ENCODE measurements around the gene TBC1D22A. TPM values are rescaled to one million over a fixed set of nuclear protein-coding genes. Genes with fewer than 3 reads are reported as not detected.

TBC1D22A gene
- total RNA-seq, 4 donors from 2014 or later = 9.2 to 45.3 (median 22.8) TPM

DNA sequence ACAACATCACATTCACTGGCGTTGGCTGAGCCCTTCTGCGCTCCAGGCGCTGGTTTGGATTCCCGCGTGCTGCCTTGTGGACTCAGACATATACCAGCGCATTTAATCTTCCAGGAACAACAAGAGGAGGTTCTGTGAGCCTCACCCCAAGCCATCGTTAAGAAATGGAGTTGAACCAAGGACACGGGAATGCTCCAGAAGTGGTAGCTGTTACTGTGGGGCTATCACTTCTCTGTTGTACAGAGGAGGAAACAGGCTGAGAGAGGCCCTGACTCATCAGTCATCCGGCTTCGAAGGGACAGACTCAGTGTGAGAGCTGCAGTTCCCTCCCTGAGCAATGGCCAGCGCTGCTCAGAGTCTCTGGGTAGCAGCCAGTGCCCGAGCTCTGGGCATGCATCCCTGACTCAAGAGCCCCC is 291.3 kb downstream of the TBC1D22A start:
- intact Hi-C loops (cut with DNase I; ENCODE audit: low total_unique reads) = no loop called here
- DNase-seq = no peak
- Histone ChIP-seq H3K9me3 (no peaks in the 10 kb centered on the region), H3K27ac (no peak overlapping the region), H3K4me3 (no peak overlapping the region), H3K36me3 (no peaks in the 10 kb centered on the region), H3K4me1 (no peaks in the 10 kb centered on the region), H3K27me3 (no peaks in the 10 kb centered on the region)
- TF ChIP-seq, protein P1, sequence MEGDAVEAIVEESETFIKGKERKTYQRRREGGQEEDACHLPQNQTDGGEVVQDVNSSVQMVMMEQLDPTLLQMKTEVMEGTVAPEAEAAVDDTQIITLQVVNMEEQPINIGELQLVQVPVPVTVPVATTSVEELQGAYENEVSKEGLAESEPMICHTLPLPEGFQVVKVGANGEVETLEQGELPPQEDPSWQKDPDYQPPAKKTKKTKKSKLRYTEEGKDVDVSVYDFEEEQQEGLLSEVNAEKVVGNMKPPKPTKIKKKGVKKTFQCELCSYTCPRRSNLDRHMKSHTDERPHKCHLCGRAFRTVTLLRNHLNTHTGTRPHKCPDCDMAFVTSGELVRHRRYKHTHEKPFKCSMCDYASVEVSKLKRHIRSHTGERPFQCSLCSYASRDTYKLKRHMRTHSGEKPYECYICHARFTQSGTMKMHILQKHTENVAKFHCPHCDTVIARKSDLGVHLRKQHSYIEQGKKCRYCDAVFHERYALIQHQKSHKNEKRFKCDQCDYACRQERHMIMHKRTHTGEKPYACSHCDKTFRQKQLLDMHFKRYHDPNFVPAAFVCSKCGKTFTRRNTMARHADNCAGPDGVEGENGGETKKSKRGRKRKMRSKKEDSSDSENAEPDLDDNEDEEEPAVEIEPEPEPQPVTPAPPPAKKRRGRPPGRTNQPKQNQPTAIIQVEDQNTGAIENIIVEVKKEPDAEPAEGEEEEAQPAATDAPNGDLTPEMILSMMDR (IDR thresholded peaks at IDR 0.05) = no peak
- no peak for TF ChIP-seq POLR2A (IDR thresholded peaks at IDR 0.05)

DNA sequence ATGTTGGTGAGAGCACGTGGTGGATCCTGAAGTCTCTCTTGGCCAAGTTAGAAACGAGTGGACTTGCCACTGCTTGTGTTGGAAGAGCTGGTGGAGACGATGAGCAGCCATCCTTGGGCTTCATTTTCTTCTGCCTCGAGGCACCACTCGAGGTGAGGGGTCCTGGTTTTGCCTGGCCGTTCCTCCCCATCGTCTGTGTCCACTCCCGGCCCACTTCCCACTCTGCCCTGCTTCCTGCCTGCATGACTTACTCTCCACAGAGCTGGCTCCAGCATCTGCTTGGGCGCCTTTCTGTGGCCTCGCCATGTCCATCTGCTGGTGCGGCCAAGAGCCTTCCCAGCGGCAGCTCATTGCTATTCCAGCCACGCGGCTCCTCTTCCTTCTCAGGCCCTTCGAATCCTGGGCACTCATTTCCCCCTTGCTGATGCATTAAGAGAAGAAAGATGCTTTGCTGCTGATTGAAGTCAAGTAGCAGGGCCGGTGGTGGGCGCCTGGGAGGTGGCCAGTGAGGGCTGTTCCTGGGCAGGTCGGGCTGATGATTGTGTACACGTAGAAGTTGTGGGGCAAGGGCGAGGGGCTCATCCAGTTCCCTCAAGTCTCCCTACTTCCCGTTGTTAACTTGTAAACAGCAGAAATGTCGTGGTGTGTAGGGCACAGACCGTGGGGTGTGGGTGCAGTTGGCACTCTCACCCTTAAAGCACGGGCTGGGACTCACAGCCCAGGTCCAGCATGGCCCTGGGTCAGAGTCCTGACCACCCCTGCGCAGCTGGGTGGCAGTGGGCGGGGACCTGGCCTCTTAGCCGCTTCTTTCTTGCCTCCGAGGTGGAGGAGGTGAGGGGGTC is 292.0 kb downstream of the TBC1D22A start:
- Histone ChIP-seq H3K9me3 (no peaks in the 10 kb centered on the region), H3K27me3 (no peaks in the 10 kb centered on the region), H3K4me1 (no peaks in the 10 kb centered on the region), H3K36me3 (no peaks in the 10 kb centered on the region), H3K27ac (no peak overlapping the region), H3K4me3 (no peak overlapping the region)
- intact Hi-C loops (cut with DNase I; ENCODE audit: low total_unique reads) = no loop called here
- no peak for TF ChIP-seq POLR2A (IDR thresholded peaks at IDR 0.05)
- TF ChIP-seq, protein P1 (IDR thresholded peaks at IDR 0.05) = no peak
- no peak for DNase-seq

DNA sequence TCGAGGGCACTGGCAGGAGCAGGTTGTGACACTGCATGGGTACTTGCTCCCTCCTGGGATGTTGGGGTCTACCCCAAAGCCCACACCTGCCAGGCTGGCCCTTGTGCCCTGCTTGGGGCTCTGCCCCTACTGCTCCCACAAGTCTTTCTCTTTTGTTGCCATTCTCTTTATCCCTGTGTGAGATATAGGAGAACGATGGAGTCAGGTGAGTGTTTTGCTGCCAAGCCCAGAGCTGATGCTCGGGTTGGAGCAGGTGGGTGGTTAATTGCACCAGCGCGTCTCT is 292.6 kb downstream of the TBC1D22A start:
- H3K27me3 ChIP-seq = no peaks in the 10 kb centered on the region
- intact Hi-C loops (cut with DNase I; ENCODE audit: low total_unique reads) = no loop called here
- no peak overlapping the region for H3K4me3 ChIP-seq
- no peak for DNase-seq
- no peaks in the 10 kb centered on the region for H3K4me1 ChIP-seq
- TF ChIP-seq POLR2A (IDR thresholded peaks at IDR 0.05) = no peak
- TF ChIP-seq, protein P1 (IDR thresholded peaks at IDR 0.05) = no peak
- H3K9me3 ChIP-seq = no peaks in the 10 kb centered on the region
- H3K36me3 ChIP-seq = no peaks in the 10 kb centered on the region
- H3K27ac ChIP-seq = no peak overlapping the region

DNA sequence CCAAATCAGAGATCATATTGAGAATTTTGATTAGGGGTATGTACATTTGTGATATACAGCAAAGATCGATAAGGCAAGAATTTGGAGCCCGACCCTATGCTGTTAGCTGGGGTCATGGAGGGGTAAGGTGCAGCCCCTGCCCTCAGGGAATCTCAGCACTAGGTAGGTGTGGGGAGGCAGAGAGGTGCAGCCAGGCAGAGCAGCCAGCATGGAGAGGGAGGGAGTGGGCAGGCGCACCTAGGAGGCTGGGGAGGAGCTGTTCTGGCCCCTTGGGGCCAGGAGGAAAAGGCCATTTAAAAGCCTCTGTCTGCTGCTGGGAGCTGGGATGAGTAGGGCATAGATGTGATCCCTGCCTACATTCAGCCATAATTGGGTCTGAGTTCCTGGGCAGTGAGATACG is 293.0 kb downstream of the TBC1D22A start:
- no peaks in the 10 kb centered on the region for H3K27me3 ChIP-seq
- TF ChIP-seq, protein P1 (IDR thresholded peaks at IDR 0.05) = no peak
- TF ChIP-seq POLR2A (IDR thresholded peaks at IDR 0.05) = no peak
- H3K4me3 ChIP-seq = no peak overlapping the region
- intact Hi-C loops (cut with DNase I; ENCODE audit: low total_unique reads) = no loop called here
- no peak for DNase-seq
- H3K27ac ChIP-seq = no peak overlapping the region
- H3K9me3 ChIP-seq = no peaks in the 10 kb centered on the region
- H3K4me1 ChIP-seq = no peaks in the 10 kb centered on the region
- H3K36me3 ChIP-seq = no peaks in the 10 kb centered on the region

DNA sequence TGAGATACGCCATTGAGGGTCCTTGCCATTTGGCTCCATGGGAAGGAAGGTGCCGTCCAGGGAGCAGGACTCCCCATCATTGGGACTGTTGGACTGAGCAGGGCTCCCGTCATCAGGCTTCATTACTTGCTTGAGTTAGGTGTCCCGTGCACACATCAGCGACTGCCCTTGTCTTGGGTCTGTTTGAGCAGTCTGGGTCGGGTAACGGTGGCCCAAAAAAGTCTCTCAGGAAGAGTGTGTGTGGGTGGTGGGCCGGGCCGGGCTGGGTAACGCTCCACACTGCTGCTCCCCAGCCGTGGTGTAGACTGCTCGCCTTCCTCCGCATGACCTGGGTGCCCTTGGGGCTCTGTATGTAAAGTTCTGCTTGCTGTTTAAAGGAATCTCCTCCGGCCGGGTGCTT is 293.5 kb downstream of the TBC1D22A start:
- Histone ChIP-seq H3K9me3 (no peaks in the 10 kb centered on the region), H3K27me3 (no peaks in the 10 kb centered on the region), H3K27ac (no peak overlapping the region), H3K4me1 (no peaks in the 10 kb centered on the region), H3K36me3 (no peaks in the 10 kb centered on the region), H3K4me3 (no peak overlapping the region)
- TF ChIP-seq, protein P1 (IDR thresholded peaks at IDR 0.05) = no peak
- no peak for TF ChIP-seq POLR2A (IDR thresholded peaks at IDR 0.05)
- DNase-seq = no peak
- intact Hi-C loops (cut with DNase I; ENCODE audit: low total_unique reads) = no loop called here
